Heart left ventricle (tissue), 16 donors: ENCODE data around the gene UBE2Q1. TPM values are rescaled to one million over a fixed set of nuclear protein-coding genes. Genes with fewer than 3 reads are reported as not detected.
A peak's percentile ranks its signal among the peaks of the same experiment; 100 is the strongest.
"Not testable (repeated sequence)": the region's sequence is repeated elsewhere in the genome, so short reads cannot be mapped to it uniquely, and the experiment has no call there.

Source experiments
- ATAC-seq, 4 donors: fragments of 200-7000 bp; cut with Tn5 transposase; one replicate each; pipeline ENCODE4 v1.9.1; 2020 to 2022; ENCODE audit warnings: moderate library complexity in 4 of 4, mild to moderate bottlenecking in 3 of 4, moderate number of reproducible peaks in 1 of 4
- DNase-seq, 5 donors: peaks; one replicate each; pipeline ENCODE4 v3.0.0-alpha.2; 2020
- H3K27ac ChIP-seq, 12 donors: fragments of 200-600 bp; sonication (generic) in 4 of 12; one replicate each; pipeline versions ENCODE4 v1.5.0 to v1.8.0; 2016 to 2022; ENCODE audit warnings: mild to moderate bottlenecking in 2 of 12
- H3K27me3 ChIP-seq, 9 donors: fragments of 200-600 bp; sonication (generic) in 2 of 9; one replicate each; pipeline versions ENCODE4 v1.5.1 to v1.8.0; 2016 to 2022; ENCODE audit warnings: mild to moderate bottlenecking in 3 of 9
- H3K36me3 ChIP-seq, 9 donors: fragments of 200-600 bp; sonication (generic) in 2 of 9; one replicate each; pipeline versions ENCODE4 v1.5.0 to v1.8.0; 2018 to 2022; ENCODE audit warnings: mild to moderate bottlenecking in 2 of 9
- H3K4me1 ChIP-seq, 12 donors: fragments of 200-600 bp; sonication (generic) in 4 of 12; one replicate each; pipeline versions ENCODE4 v1.5.0 to v1.8.0; 2016 to 2022; ENCODE audit warnings: mild to moderate bottlenecking in 3 of 12
- H3K4me3 ChIP-seq, 12 donors: fragments of 200-600 bp; sonication (generic) in 4 of 12; one replicate each; pipeline versions ENCODE4 v1.5.0 to v1.8.0; 2017 to 2022; ENCODE audit warnings: mild to moderate bottlenecking in 9 of 12, moderate library complexity in 4 of 12
- H3K9me3 ChIP-seq, 12 donors: fragments of 200-600 bp; sonication (generic) in 4 of 12; one replicate each; pipeline versions ENCODE4 v1.5.0 to v1.8.0; 2016 to 2022; ENCODE audit warnings: mild to moderate bottlenecking in 1 of 12
- CTCF ChIP-seq, 12 donors: fragments of 200-600 bp; sonication (generic) in 4 of 12; IDR thresholded peaks; one replicate each; pipeline versions ENCODE4 v1.5.0 to v1.8.0; 2018 to 2022; ENCODE audit warnings: antibody characterized with exemption in 12 of 12, mild to moderate bottlenecking in 5 of 12
- POLR2A ChIP-seq, 2 donors: fragments of 450-650 bp; IDR thresholded peaks; one replicate each; pipeline ENCODE4 v1.6.1; 2017; ENCODE audit warnings: antibody characterized with exemption in 2 of 2, mild to moderate bottlenecking in 2 of 2, moderate library complexity in 2 of 2
- WGBS, 4 donors: extraction: QIAGEN DNeasy Blood & Tissue Kit in 2 of 4; methylation state at CpG; one replicate each; pipeline versions ENCODE4 v1.1.5 to v1.1.7; 2013 to 2018; 5-methylcytosine and 5-hydroxymethylcytosine counted together
- intact Hi-C, 10 donors: fragments of 100-400 bp; cut with DNase I; formaldehyde crosslinking; loops; one replicate each; pipeline versions ENCODE4 v1.11.1 to v1.14.2; 2022
- polyA plus RNA-seq, 2 donors: library from polyadenylated mRNA; stranded (reverse); fragments of 200-250 nt; gene quantifications; one replicate each; pipeline ENCODE4 v1.2.3, GENCODE V29; 2013
- total RNA-seq, 9 donors: library from RNA; depleted of rRNA in 2 of 9; stranded (reverse); fragments of >200 nt in 2 of 9; fragmentation: NEBNext Ultra II Directional in 3 of 9; extraction: Animal tissue kit (Norgen Biotek cat#: 25700) in 3 of 9; gene quantifications; one replicate each; pipeline versions ENCODE4 v1.1.0 to v1.2.4, GENCODE V29; 2016 to 2023
- donor health status: ischemic (EF 13 %, LVEDD 7.1; RV severe dilation, severe dysfunction).
- donor health status: healthy with polysubstance abuse.
- donor health status: DM: no; HTN: yes; CAD: no.
- donor health status: DM: no; HTN: no; CAD: no.
- donor health status: ischemic (EF 25% LVEDD 6.9; RV normal size, moderate dysfunction).
- donor health status: ischemic (EF 25% LVEDD 5.7; RV mildly dilated, moderate dysfunction).
- donor health status: healthy.
- donor health status: DM: yes; HTN: yes; CAD: no.
- donor health status: ischemic (EF 35%, LVEDD 5.7; RV mildly dilated, moderate dysfunction).
- donor health status: nonischemic (EF 11% LVEDD 7.7; RV severe dilation, severe dysfunction).
- donor health status: DM: yes; HTN: yes; CAD: no.
- donor health status: PGD.
- donor health status: ischemic (EF 29% LVEDD 5.4; RV normal size, mild dysfunction).
- donor health status: nonischemic (EF 23%, LVEDD 6.1; RV moderate dilation, normal function).

Gene UBE2Q1
- total and polyA plus RNA-seq, 11 donors = 22.1 to 79.4 (median 57.2) TPM

- TF ChIP-seq POLR2A (IDR thresholded peaks at IDR 0.05) = no peak
- no peak for TF ChIP-seq CTCF (IDR thresholded peaks at IDR 0.05)
- H3K27ac ChIP-seq = no peak overlapping the region
- intact Hi-C loops = no loop called here
- WGBS, 4 donors = 62 to 66% (median 64%) methylated on average over 7 of the region's 7 CpGs
- no peaks in the 10 kb centered on the region for H3K27me3 ChIP-seq
- no peak overlapping the region for H3K4me3 ChIP-seq
- ATAC-seq = peak in 1 of 4 donors; percentile 67
- no peaks in the 10 kb centered on the region for H3K4me1 ChIP-seq
- no peaks in the 10 kb centered on the region for H3K9me3 ChIP-seq
- DNase-seq = no peak
- no peaks in the 10 kb centered on the region for H3K36me3 ChIP-seq
These were observed 21.9 kb downstream of the UBE2Q1 start for GRCh38 chr1:154536570-154536969.

GRCh38 chr1:154533952-154534844, 24.3 kb downstream of the UBE2Q1 start:
- Histone ChIP-seq H3K4me1 (no peaks in the 10 kb centered on the region), H3K27ac (no peak overlapping the region), H3K9me3 (no peaks in the 10 kb centered on the region), H3K27me3 (no peaks in the 10 kb centered on the region), H3K4me3 (no peak overlapping the region), H3K36me3 (no peaks in the 10 kb centered on the region)
- DNase-seq = no peak
- intact Hi-C loops = no loop called here
- no peak for ATAC-seq
- no peak for TF ChIP-seq POLR2A (IDR thresholded peaks at IDR 0.05)
- peak in 9 of 12 donors; percentile 12 to 46 (median 29) for TF ChIP-seq CTCF (IDR thresholded peaks at IDR 0.05)
- 66 to 73% (median 68%) methylated on average over 11 of the region's 11 CpGs for WGBS, 4 donors

GRCh38 chr1:154531950-154532349, 26.5 kb downstream of the UBE2Q1 start:
- H3K27ac ChIP-seq, intact Hi-C loops, H3K36me3 ChIP-seq, H3K27me3 ChIP-seq, DNase-seq, ATAC-seq, H3K4me1 ChIP-seq, H3K9me3 ChIP-seq, H3K4me3 ChIP-seq: not testable (repeated sequence)
- 97 to 100% (median 98%) methylated on average over 1 to 13 of the region's 13 CpGs for WGBS, 4 donors

GRCh38 chr1:154529308-154529707, 29.2 kb downstream of the UBE2Q1 start:
- no peaks in the 10 kb centered on the region for H3K36me3 ChIP-seq
- no peaks in the 10 kb centered on the region for H3K27me3 ChIP-seq
- no peak overlapping the region for H3K4me3 ChIP-seq
- intact Hi-C loops = no loop called here
- 94 to 96% (median 95%) methylated on average over 6 of the region's 6 CpGs for whole genome bisulfite sequencing, 4 donors
- ATAC-seq (no peak), DNase-seq (no peak)
- TF ChIP-seq CTCF (IDR thresholded peaks at IDR 0.05) = no peak
- no peak for TF ChIP-seq POLR2A (IDR thresholded peaks at IDR 0.05)
- no peaks in the 10 kb centered on the region for H3K9me3 ChIP-seq
- H3K27ac ChIP-seq = no peak overlapping the region
- no peaks in the 10 kb centered on the region for H3K4me1 ChIP-seq
